ENCODE results near the gene RGR. TPM values are rescaled to one million over a fixed set of nuclear protein-coding genes. Genes with fewer than 3 reads are reported as not detected.
A peak's percentile ranks its signal among the peaks of the same experiment; 100 is the strongest.

Gene RGR
- total RNA-seq, 1 donor from 2014 or later, result 0.19 TPM

- DNase-seq, result no peak
- Histone ChIP-seq H3K4me3 (no peak overlapping the region), H3K4me1 (no peaks in the 10 kb centered on the region), H3K27ac (replicated peaks) (no peak overlapping the region), H3K9me3 (replicated peaks) (peaks cover 8% of the 10 kb centered on the region), H3K27me3 (ENCODE audit: low read depth) (peaks cover 36% of the 10 kb centered on the region), H3K36me3 (no peaks in the 10 kb centered on the region)
- intact Hi-C loops (cut with micrococcal nuclease), result no loop called here
- no peak for TF ChIP-seq CTCF (IDR thresholded peaks at IDR 0.05; ENCODE audit: borderline replicate concordance)
These were observed 2.6 kb downstream of the RGR start for GRCh38 chr10:84247496-84247895.

- no peak for DNase-seq
- intact Hi-C loops (cut with micrococcal nuclease), result no loop called here
- H3K27ac ChIP-seq (replicated peaks), result no peak overlapping the region
- H3K9me3 ChIP-seq (replicated peaks), result peaks cover 8% of the 10 kb centered on the region
- no peak for TF ChIP-seq CTCF (IDR thresholded peaks at IDR 0.05; ENCODE audit: borderline replicate concordance)
- H3K36me3 ChIP-seq, result no peaks in the 10 kb centered on the region
- peaks cover 45% of the 10 kb centered on the region for H3K27me3 ChIP-seq (ENCODE audit: low read depth)
- H3K4me3 ChIP-seq, result no peak overlapping the region
- H3K4me1 ChIP-seq, result no peaks in the 10 kb centered on the region
These were observed 3.9 kb downstream of the RGR start for GRCh38 chr10:84248794-84249193.

GRCh38 chr10:84254552-84255478 lies 10.0 kb downstream of the RGR start:
- peaks cover 4% of the 10 kb centered on the region for H3K4me1 ChIP-seq
- H3K4me3 ChIP-seq, result no peak overlapping the region
- no peak for TF ChIP-seq CTCF (IDR thresholded peaks at IDR 0.05; ENCODE audit: borderline replicate concordance)
- no peaks in the 10 kb centered on the region for H3K36me3 ChIP-seq
- intact Hi-C loops (cut with micrococcal nuclease), result no loop called here
- peaks cover 62% of the 10 kb centered on the region for H3K27me3 ChIP-seq (ENCODE audit: low read depth)
- no peak overlapping the region for H3K27ac ChIP-seq (replicated peaks)
- no peak for DNase-seq
- peaks cover 8% of the 10 kb centered on the region for H3K9me3 ChIP-seq (replicated peaks)

- peaks cover 73% of the 10 kb centered on the region for H3K27me3 ChIP-seq (ENCODE audit: low read depth)
- TF ChIP-seq CTCF (IDR thresholded peaks at IDR 0.05; ENCODE audit: borderline replicate concordance), result peak; percentile 71
- intact Hi-C loops (cut with micrococcal nuclease), result no loop called here
- H3K36me3 ChIP-seq, result no peaks in the 10 kb centered on the region
- peak overlapping the region; percentile 31 for H3K4me3 ChIP-seq
- no peak overlapping the region for H3K27ac ChIP-seq (replicated peaks)
- H3K4me1 ChIP-seq, result peaks cover 4% of the 10 kb centered on the region
- peak; percentile 58 for DNase-seq
- peaks cover 2% of the 10 kb centered on the region for H3K9me3 ChIP-seq (replicated peaks)
These were observed 11.9 kb downstream of the RGR start for GRCh38 chr10:84256510-84257342.

GRCh38 chr10:84257343-84258020 lies 12.6 kb downstream of the RGR start:
- no peak overlapping the region for H3K27ac ChIP-seq (replicated peaks)
- H3K36me3 ChIP-seq, result no peaks in the 10 kb centered on the region
- no peak for TF ChIP-seq CTCF (IDR thresholded peaks at IDR 0.05; ENCODE audit: borderline replicate concordance)
- intact Hi-C loops (cut with micrococcal nuclease), result no loop called here
- H3K4me3 ChIP-seq, result no peak overlapping the region
- H3K4me1 ChIP-seq, result peaks cover 4% of the 10 kb centered on the region
- no peaks in the 10 kb centered on the region for H3K9me3 ChIP-seq (replicated peaks)
- peaks cover 74% of the 10 kb centered on the region for H3K27me3 ChIP-seq (ENCODE audit: low read depth)
- no peak for DNase-seq
